Measurements from ENCODE around the gene LTB4R.

GRCh38 chr14:24330973-24331674, 19.8 kb downstream of the LTB4R start:
- TF ChIP-seq CTCF (IDR thresholded peaks at IDR 0.05), result no peak
- no peak for TF ChIP-seq E2F5 (CRISPR knock-in tag; IDR thresholded peaks at IDR 0.05)
- TF ChIP-seq CREB1 (CRISPR knock-in tag; IDR thresholded peaks at IDR 0.05), result no peak
- no peak for TF ChIP-seq MAX (CRISPR knock-in tag; IDR thresholded peaks at IDR 0.05)
- no peak for TF ChIP-seq USF2 (CRISPR knock-in tag; IDR thresholded peaks at IDR 0.05)
- TF ChIP-seq ZNF121 (CRISPR knock-in tag; IDR thresholded peaks at IDR 0.05), result no peak
- no peak for TF ChIP-seq ZNF423 (CRISPR knock-in tag; IDR thresholded peaks at IDR 0.05)
- TF ChIP-seq NR2C2 (CRISPR knock-in tag; IDR thresholded peaks at IDR 0.05), result no peak
- TF ChIP-seq OVOL2 (CRISPR knock-in tag; IDR thresholded peaks at IDR 0.05; ENCODE audit: borderline replicate concordance), result no peak
- TF ChIP-seq FOXK1 (CRISPR knock-in tag; IDR thresholded peaks at IDR 0.05), result no peak
- no peak for TF ChIP-seq RELA (CRISPR knock-in tag; IDR thresholded peaks at IDR 0.05; ENCODE audit: borderline replicate concordance)

All from WTC11 (cell line).